Activated naive CD4-positive, alpha-beta T cell (primary cell): ENCODE data around the gene KLHL2.
"Not testable (repeated sequence)": the region's sequence is repeated elsewhere in the genome, so short reads cannot be mapped to it uniquely, and the experiment has no call there.

Source experiments
- DNase-seq, 4 experiments: peaks; one replicate each; lab custom pipeline; 2025; lab: John Stamatoyannopoulos, UW

Gene KLHL2

DNA sequence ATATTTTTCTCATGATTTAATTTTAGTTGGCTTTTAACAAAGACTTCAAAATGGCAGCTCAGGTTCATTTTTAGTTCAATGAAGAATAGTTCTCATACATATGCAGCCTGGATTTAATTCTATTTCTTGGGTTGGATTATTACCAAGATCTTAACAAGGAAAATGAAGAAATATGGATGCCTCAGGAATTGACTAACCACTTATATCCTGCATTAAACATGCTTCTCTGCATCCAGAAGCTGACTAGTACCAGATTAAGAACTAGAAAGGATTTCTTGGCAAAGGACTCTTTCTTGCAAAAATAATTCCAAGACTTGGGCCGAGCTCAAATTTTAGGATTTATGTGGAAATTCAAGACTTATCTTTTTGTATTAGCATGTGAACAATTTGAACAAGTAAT, 5.6 kb upstream of the KLHL2 start:
- DNase-seq = no peak

DNA sequence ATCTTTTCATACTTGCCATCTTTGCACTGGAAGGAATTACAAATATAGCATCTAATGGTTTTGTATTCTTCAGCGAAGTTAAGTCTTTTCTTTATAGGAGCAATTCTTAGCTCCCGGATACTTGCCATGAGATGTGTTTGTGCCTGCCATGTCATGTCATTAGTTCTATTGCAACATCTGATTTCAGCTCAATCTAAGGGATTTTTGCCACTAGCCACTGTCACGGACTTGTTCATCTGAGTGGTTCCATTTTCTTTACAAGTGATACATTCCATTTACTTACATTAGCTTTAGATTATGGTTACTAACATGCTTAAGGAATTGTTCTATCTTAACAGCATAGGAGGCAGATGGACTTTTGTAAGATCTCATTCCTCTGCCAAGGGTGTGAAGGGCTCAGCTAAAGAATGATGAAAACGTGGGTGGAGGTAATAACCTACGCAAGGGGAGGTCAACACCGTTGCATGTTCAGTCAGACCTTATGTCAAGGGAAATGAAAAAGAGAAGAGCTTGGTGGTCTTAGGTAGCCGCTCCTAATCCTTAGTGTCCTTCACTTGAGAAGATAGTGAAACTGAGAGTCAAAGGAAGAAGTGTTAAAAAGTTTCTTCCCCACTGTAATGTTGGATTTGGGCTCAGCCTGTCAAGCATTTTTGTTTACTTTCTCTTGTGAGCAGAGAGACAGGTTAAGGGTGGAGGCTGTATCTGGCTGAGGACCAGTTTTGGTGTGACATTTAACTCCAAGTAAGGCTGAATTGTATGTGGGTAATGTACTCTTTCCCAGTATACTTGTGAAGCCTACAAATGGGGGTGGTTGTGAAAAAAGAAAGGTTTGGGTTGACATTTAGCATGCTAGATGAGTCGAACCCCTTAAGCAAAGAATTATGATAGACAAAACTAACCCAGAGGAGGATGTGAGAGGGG, 3.6 kb upstream of the KLHL2 start:
- DNase-seq = no peak

DNA sequence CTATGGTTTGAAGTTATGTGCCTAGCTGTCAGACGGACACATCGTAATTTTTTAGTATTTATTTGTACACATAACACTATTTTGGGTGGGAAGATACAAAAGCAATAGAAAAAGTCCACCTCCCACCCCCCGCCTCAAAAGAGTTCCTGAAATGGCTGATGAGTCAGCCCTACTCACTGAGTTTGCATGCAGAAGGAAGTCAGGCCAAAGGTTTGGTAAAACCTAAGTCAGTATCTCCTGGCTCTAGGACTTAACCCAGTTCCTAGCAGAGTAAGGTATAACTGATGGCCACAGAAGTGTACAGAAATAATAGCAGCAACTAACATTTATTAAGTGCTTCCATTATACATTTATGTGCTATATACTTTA, 2.9 kb upstream of the KLHL2 start:
- DNase-seq = no peak

DNA sequence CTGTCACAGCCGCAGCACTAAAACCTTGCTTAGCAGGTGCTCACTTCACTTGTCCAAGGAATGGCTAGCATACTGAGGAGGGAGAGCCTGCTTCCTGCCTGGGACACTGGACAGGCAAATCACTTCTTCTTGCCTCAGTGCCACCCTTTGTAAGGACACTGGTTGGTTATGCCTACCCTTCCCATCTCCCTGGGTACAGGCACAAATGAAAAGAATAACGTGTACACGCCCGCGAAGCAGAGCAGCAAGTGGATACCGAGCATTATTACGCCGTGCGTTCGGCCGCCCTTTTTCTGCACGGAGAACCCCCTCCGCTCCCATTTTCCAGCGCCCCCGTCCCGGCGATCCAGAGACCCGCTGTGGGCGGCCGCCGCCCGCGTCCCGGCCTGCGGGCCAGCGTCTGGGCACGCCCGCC, 338 bp upstream of the KLHL2 start:
- peak in 1 of 4 experiments; percentile 10 for DNase-seq

DNA sequence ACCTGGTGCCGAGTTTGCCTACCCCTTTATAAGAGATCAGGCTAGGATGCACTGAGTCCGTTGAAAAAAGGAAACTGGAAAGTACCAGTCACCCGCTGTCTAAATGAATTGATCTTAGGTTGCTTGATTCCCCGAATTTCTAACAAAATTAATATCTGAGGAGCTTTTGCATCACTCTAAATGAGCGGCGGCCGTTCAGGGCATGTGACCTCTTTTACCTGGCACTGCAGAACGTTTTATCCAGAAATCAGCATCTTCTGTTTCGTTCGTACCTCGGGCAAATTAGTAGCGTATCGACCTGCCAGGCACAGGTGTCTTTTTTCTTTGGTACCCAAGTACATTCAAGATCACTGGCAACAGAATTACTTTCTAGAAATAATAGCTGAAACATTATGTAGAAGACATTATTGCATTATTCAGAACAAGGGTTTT, 876 bp downstream of the KLHL2 start:
- no peak for DNase-seq

DNA sequence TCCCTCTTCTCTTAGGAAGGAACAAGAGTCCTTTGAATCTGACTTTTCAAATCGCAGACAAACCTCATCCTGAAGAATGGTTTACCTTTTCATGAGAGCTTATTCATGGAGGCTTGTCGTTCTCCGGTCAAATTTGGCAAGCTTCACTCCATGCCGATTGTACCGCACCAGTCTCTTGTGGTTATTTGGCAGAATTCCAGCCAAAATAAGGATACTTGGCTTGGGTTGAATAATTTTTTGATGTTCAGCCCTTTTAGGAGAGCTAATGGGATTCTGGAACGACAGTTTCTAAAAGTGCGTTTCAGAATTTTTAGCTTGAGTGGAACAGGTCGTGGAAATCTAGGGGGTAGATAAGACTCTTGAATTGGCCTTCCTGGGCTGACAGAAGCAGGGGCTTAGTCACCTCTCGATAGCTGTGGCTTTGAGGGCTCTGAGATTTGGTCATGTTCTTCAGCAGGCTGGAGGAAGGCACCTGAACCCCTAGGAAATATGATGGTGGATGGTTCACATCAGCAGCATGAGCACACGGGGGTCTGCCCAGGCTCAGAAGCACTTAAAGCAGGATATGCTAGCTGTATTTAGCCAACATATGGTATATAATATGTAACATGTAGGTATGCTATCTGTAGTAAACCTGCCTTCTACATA, 1.5 kb downstream of the KLHL2 start:
- DNase-seq = no peak

DNA sequence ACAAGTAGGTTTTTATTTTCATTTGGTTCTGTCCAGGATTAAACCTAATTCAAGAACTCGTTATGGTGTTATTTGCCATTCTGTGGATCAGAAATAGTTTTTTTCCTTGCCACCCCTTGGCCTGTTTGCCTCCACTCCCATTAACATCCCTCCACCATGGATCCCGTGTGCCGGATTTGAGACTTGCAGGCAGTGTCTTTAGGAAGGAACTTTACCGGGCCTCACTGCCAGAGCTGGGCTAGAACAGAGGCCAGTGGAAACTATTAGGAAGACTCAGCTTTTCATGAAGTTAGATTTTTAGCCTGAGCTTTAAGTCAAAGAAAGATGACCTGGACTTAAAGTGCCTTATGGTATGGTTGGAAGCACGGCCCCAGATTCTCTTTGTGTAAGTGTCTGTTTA, 2.4 kb downstream of the KLHL2 start:
- DNase-seq = no peak

DNA sequence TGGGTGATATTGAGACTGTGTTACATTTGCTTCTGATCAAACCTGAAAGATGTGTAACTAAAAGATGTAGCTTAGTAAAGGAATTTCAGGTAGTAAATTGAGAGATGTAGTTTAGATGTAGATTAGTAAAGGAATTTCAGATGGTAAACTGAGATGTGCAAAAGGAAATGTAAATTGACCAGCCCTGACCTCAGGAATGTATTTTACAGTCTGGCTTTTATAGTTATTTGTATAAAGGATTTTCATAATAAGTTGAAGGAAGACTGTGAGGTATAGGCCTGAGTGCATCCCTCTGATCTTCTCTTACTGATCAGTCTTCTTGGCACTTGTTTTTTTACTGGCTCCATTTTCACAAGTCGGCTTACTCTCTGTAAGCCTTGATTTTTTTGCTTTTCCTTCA, 3.2 kb downstream of the KLHL2 start:
- DNase-seq = no peak

DNA sequence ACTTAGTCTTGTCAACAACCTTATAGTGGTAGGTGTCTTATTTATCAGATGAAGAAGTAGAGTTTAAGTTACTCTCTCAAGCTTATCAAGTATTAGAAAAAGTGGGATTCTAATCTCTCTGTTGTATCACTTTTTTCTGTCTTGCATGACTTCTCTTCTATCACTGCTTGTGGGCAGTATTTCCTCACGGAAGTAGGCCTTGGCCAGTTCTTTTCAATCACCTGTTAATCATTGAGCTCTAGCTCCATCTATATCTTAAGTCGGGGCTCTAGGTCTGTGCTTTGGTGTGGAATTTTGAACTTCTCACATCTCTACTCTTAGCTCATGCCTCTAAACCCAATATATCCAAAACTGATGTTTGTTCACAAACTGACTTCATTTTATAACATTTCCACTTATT, 5.3 kb downstream of the KLHL2 start:
- not testable (repeated sequence) for DNase-seq

DNA sequence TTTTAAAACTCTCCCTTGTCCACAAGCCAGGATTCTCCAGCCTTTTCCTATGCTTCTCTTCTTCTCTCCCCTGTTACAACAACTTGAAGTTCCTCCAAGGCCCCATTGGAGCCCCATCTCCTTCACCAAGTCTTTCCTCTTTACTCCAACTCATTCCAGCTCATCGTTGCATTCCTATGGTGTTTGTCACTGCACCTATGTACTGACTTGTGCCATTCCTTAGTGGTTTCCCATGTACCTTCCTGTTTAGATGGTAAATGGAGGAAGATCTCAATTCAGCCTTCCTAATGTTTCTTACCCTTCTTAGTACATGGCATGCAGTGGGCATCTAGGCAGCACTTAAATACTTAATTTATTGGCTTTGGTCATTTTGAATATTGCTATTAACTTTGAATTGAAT, 6.0 kb downstream of the KLHL2 start:
- DNase-seq = not testable (repeated sequence)

DNA sequence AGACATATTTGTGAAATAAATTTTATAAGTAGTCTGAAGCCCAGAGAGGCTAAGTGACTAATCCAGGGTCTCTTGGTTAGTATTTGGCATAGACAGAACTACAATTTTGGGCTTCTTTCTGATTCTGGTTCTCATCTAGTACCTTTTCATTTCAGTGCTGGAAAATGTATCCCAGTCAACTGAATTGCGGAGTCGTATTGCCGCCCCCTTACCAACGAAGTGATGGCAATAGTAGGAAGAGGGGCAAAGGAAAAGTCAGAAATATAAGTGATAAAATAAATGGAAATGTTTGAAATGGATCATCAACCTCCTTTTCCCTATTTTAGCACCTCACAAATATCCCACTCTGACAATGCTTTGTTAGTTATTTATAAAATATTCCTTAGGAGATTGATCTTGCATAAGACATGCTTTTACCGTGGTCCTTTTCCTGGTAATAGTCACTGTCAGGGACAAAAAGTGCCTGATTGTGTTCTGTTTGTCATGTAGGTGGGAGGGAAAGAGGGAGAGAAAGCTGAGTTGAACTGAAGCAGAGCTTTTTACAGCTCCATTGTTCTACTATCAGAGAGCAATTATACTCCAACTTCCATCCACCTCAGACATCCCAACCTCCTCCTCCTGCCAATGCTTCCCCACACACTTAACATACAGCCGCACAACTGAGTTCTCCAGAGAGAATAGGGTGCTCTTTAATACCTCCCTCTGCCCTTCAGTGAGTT, 6.8 kb downstream of the KLHL2 start:
- DNase-seq = not testable (repeated sequence)

DNA sequence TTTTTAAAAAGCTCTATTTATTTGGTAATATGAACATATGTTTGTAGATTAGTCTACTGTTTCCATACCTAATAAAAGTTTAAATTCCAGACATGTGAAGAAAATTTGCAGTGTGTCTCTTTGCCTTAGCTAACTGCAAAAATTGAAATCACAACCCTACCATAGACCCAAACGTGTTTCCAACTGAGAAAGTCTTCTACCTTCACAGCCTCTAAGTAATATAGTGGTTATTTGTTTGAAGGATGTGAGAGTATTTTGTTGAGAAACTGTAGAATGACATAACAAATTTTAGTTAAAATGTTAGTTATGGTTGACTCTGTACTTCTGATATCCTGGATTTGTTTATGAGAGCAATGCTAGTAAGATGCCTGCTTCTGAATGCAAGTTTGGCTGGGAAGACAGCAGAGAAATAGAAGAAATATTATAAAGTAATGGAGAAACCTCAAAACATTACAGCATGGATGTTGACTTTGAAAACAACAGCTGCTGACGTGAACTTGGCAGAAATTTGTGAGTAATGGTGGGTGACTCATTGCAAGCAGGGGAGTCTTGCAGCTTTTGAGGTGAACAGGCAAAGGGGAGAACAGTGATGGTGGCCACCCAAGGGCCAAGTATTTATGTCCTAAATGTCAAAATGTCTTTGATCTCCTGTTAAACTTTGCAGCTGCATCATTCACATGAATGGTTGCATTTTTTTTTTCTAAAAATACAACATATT, 7.8 kb downstream of the KLHL2 start:
- DNase-seq = not testable (repeated sequence)

DNA sequence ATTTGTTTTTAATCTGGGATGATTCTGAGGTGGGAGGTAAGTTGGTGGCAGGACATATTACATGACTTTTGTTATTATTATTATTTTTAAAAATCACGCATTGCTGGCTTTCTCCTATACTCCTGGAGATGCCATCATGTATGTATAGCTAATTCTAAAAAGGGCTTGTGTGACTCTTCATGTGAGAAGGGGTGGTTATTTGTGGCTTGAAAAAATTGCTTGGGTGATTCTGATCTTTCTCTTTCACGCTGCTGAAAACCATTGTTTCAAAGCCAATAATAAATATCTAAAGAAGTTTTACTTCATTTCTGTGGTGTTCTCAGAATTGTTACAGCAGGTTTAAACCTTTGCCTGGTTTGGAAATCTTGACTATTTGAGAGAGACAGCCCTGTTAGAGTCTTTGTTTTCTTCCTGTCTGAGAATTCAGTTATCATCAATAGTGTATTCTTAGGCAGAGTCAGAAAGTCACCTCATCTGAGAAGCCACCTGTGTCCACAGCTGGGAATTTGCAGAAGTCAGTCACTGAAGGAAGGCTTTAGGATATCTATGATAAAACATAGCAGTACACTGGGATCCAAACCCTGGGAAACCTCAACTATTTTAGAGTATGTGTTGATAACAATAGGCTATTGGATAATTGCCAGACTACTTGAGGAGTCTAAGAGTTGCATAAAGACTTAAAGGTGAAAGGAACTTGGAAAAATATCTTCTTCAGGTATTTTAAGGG, 8.6 kb downstream of the KLHL2 start:
- DNase-seq = not testable (repeated sequence)

DNA sequence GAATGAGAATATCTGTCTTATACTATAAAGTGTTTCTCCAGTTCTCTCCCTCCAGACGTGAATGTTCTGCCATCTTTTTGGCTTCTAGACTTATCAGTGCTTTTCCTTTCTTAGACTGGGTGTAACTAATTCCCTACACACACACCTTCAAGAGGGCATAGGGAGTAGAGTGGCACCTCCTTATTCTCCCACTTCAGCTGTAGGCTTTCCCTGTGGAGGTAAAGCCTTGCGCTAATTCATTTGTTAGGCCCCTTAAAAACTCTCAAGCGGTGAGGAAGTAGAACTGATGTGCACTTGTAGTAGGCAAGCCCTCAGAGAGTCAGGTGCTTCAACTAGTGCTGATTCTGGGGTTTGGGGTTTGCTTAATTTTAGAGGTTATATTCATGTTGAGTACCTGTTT, 10.0 kb downstream of the KLHL2 start:
- DNase-seq = no peak

DNA sequence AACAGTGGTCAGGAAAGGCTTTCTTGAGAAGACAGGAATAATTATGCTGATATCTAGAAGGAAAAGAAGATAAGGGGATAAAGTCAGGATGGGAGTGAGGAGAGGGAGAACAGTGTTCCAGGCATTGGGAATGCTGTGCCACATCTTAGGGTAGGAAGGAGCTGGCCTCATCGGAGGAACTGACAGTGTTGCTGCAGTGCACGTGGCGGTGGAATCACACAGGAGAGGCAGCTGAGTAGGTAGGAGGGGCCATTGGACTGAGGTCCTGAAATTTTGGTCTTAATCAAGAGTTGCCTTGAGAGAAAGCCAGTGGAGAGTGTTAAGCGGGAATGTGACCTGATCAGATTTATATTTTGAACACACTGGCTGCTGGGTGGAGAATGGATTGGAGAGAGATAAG, 13.9 kb downstream of the KLHL2 start:
- DNase-seq = not testable (repeated sequence)

DNA sequence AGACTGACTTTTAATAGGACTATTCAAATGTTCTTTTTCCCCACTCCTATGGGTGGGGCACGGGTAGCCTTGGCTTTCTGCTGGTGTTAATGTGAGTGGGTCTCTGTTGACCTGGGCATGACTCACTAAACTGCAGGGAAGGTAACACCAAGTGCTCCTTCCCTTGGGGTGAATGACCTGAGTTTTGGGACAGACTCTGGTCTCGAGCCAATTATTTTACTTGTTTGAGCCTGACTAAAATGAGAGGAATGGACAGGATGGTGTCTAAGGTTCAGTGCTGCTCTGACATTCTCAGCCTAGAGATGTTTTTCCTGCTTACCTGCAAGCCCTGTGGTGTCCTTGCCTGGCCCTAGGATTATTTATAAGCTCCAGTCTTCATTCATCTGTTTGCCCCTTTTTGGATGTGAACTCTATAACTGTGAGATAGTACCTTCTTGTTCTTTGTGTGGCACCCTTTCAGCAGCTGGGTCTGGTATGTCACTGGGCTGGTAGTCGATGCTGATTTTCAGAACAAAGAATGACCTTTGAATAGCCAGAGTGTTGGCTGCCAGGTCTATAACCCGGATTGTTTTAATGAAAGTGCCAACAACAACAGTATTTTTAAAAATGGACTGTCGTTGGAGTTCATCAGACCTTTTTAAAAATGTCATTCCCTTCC, 14.8 kb downstream of the KLHL2 start:
- not testable (repeated sequence) for DNase-seq

DNA sequence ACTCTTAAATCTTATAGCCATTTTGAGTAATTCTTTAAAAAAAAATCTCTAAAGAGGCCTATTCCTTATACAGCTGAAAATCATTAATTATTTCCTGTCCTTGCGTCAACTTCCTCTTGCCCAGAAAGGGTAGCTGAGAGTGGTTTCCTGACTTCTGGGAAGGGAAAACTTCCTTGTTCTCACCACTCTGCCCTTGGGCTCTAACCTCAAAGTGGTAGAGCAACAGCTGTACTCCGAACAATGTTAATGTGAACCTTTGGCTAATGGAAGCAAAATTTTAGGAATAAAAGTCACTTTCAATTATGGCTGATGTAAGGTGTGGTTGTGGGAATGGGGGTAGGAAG, 15.3 kb downstream of the KLHL2 start:
- DNase-seq = no peak

DNA sequence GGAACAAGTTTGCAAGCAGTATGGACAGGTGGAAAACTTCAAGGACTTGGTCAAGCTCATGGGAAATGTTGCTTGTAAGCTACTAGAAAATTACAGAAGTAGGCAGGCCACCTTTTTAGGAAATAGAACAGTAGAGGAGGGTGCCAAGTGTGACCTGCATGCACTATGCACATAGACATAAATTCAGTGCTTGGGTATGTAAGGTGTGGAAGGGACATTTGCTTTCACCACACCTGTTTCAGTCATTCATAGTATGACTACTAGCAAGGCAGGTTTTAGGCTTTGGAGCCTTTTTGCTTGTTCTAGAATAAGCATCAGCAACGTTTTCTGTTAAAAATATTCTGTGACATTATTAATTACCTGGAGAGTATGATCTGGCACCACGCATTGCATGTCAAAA, 20.0 kb downstream of the KLHL2 start:
- not testable (repeated sequence) for DNase-seq

DNA sequence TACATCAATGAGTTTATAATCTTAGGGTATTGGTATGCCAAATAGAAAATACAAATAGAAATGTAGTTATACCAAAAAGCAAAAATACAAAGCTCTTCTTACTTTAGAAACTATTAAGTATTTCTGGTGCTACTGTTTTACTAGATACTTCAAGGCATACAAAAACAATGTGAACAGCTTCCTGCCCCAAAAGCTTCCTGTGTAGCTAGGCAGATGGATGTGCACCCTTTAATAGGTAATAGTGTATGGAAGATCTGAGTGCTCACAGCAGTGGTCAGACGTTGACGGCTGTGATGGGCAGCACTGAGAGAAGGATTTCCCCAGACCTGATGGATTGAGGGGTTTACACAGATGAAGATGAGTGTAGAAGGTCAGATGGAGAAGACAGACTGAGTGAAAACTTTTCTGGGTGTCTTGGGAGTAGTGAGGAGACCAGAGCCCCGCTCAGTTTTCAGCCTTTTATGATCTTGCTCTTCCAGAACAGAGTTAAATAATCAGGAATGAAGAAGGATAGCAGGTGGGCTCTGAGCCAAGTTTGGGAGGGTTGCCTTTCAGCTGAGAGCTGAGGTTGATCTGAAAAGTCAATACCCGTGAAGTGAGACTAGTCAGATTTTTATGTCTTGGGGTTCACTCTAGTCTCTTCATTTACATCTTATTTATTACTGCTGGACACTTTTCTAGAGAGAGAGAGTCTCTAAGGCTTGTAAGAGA, 22.3 kb downstream of the KLHL2 start:
- not testable (repeated sequence) for DNase-seq
